HCT116 (cell line): ENCODE data around the gene TMEM132A. TPM values are rescaled to one million over a fixed set of nuclear protein-coding genes. Genes with fewer than 3 reads are reported as not detected.

Experiments
- ATAC-seq: fragments of 200-7000 bp; cut with Tn5 transposase; 2 replicates; pipeline ENCODE4 v1.9.1; 2020; ENCODE audit warnings: mild to moderate bottlenecking, moderate library complexity
- BruUV-seq: library from RNA; stranded (reverse); fragments of 400-500 nt; replicated peaks from 2 replicates; lab custom pipeline; 2021; lab: Mats Ljungman, UMichigan
- CTCF ChIA-PET: fragments of 300-600 bp; sonication (Branson Sonifier 250); formaldehyde crosslinking; loops from one replicate; lab custom pipeline; 2021; ENCODE audit warnings: antibody characterized with exemption; lab: Charles Lee
- POLR2A ChIA-PET: fragments of 300-600, 350-600 bp; sonication (Branson Sonifier 250); formaldehyde crosslinking; loops from one replicate; lab custom pipeline; 2021; ENCODE audit warnings: antibody characterized with exemption; lab: Charles Lee
- RAD21 ChIA-PET, 2 experiments: fragments of 300-600 bp; sonication (Branson Sonifier 250); formaldehyde crosslinking; loops; one replicate each; lab custom pipeline; 2023; ENCODE audit warnings: low total read pairs in 2 of 2; ENCODE audit not compliant: uncharacterized antibody in 2 of 2, unreplicated experiment in 2 of 2, low non-redundant PET in 1 of 2; lab: Charles Lee
- DNase-seq: peaks from one replicate; pipeline ENCODE4 v3.0.0-alpha.2; 2010; ENCODE audit warnings: low read depth, low spot score
- H2AFZ ChIP-seq: fragments of 200-600 bp; shearing (Covaris generic), sonication (generic); 2 replicates; pipeline ENCODE4 v1.6.1; 2017; ENCODE audit warnings: low read depth, mixed run types, mixed read lengths, antibody characterized with exemption, low read length; ENCODE audit not compliant: poor library complexity, severe bottlenecking
- H3K27ac ChIP-seq: 2 replicates; pipeline ENCODE4 v1.5.1; 2012; ENCODE audit warnings: low read depth, low read length
- H3K27me3 ChIP-seq: fragments of 200-600 bp; sonication (generic); 2 replicates; pipeline ENCODE4 v1.6.1; 2016; ENCODE audit warnings: mixed run types, low read length, mixed read lengths; ENCODE audit not compliant: insufficient read depth
- H3K36me3 ChIP-seq, 2 experiments: fragments of 200-500 bp in 1 of 2; fragments of 200-600 bp in 1 of 2; sonication (Bioruptor generic) in 1 of 2; sonication (generic) in 1 of 2; 2 replicates each; pipeline versions ENCODE4 v1.5.1 to v1.6.1; 2014 to 2016; ENCODE audit warnings: low read length in 2 of 2, inconsistent platforms in 1 of 2, mixed read lengths in 1 of 2, mixed run types in 1 of 2; ENCODE audit not compliant: insufficient read depth in 2 of 2, control insufficient read depth in 1 of 2
- H3K4me1 ChIP-seq, 2 experiments: fragments of 200-600 bp in 1 of 2; sonication (generic) in 1 of 2; 2 replicates each; pipeline versions ENCODE4 v1.5.1 to v1.6.1; 2012 to 2017; ENCODE audit warnings: low read length in 2 of 2, inconsistent platforms in 1 of 2, mild to moderate bottlenecking in 1 of 2, mixed read lengths in 1 of 2, mixed run types in 1 of 2, moderate library complexity in 1 of 2; ENCODE audit not compliant: insufficient read depth in 2 of 2, control insufficient read depth in 1 of 2
- H3K4me2 ChIP-seq: fragments of 200-600 bp; sonication (generic); 2 replicates; pipeline ENCODE4 v1.6.1; 2017; ENCODE audit warnings: mixed run types, low read length, mixed read lengths
- H3K4me3 ChIP-seq, 2 experiments: fragments of 200-600 bp in 1 of 2; sonication (generic) in 1 of 2; replicated peaks in 1 of 2; 2 replicates each; pipeline ENCODE4 v1.5.1; 2011 to 2016; ENCODE audit warnings: low read length in 2 of 2, control low read depth in 1 of 2, low read depth in 1 of 2, mild to moderate bottlenecking in 1 of 2, mixed read lengths in 1 of 2, mixed run types in 1 of 2
- H3K79me2 ChIP-seq: fragments of 200-600 bp; sonication (generic); 2 replicates; pipeline ENCODE4 v1.6.1; 2017; ENCODE audit warnings: mild to moderate bottlenecking, mixed run types, low read length, moderate library complexity, mixed read lengths; ENCODE audit not compliant: insufficient read depth
- H3K9ac ChIP-seq: fragments of 200-600 bp; sonication (generic); 2 replicates; pipeline ENCODE4 v1.6.1; 2016; ENCODE audit warnings: low read length, mixed read lengths
- H3K9me2 ChIP-seq: fragments of 200-600 bp; sonication (generic), shearing (Covaris generic); 2 replicates; pipeline ENCODE4 v1.6.1; 2017; ENCODE audit warnings: mixed run types, mild to moderate bottlenecking, moderate library complexity; ENCODE audit not compliant: insufficient read depth
- H3K9me3 ChIP-seq, 2 experiments: fragments of 200-500 bp in 1 of 2; fragments of 200-600 bp in 1 of 2; sonication (Bioruptor generic) in 1 of 2; sonication (generic) in 1 of 2; 2 replicates each; pipeline ENCODE4 v1.6.1; 2014 to 2017; ENCODE audit warnings: low read length in 2 of 2, mixed read lengths in 2 of 2, inconsistent platforms in 1 of 2, low read depth in 1 of 2, mild to moderate bottlenecking in 1 of 2, mixed run types in 1 of 2, moderate library complexity in 1 of 2; ENCODE audit not compliant: control insufficient read depth in 1 of 2, insufficient read depth in 1 of 2
- H4K20me1 ChIP-seq: fragments of 200-600 bp; sonication (generic), shearing (Covaris generic); 2 replicates; pipeline ENCODE4 v1.6.1; 2017; ENCODE audit warnings: mixed run types, mild to moderate bottlenecking, moderate library complexity; ENCODE audit not compliant: insufficient read depth
- CBX3 ChIP-seq: IDR thresholded peaks from 2 replicates; pipeline ENCODE4 v1.6.1; 2012; ENCODE audit warnings: low read depth
- EGR1 ChIP-seq: IDR thresholded peaks from 2 replicates; pipeline ENCODE4 v1.6.1; 2012; ENCODE audit warnings: low read depth
- ELF1 ChIP-seq: IDR thresholded peaks from 2 replicates; pipeline ENCODE4 v1.6.1; 2012; ENCODE audit warnings: low read depth, borderline replicate concordance
- FOSL1 ChIP-seq: IDR thresholded peaks from 2 replicates; pipeline ENCODE4 v1.6.1; 2012; ENCODE audit warnings: low read depth
- POLR2AphosphoS5 ChIP-seq: IDR thresholded peaks from 2 replicates; pipeline ENCODE4 v1.6.1; 2011; ENCODE audit warnings: mild to moderate bottlenecking, low read depth, low read length, moderate library complexity
- YY1 ChIP-seq: IDR thresholded peaks from 2 replicates; pipeline ENCODE4 v1.6.1; 2011; ENCODE audit warnings: low read length, low read depth, moderate library complexity, mild to moderate bottlenecking; ENCODE audit not compliant: insufficient replicate concordance; ENCODE audit errors: extremely low read depth
- intact Hi-C: fragments of 100-400 bp; cut with micrococcal nuclease; formaldehyde crosslinking; loops from 2 replicates; pipeline ENCODE4 v1.10.0; 2022
- total RNA-seq: library from RNA; stranded (reverse); gene quantifications from one replicate; pipeline ENCODE4 v1.2.1, GENCODE V29; 2021; ENCODE audit not compliant: unreplicated experiment
- TF ChIP-seq, protein P1 (sequence below): IDR thresholded peaks from 2 replicates; pipeline ENCODE4 v1.6.1; 2012; ENCODE audit warnings: low read depth

TMEM132A gene
- total RNA-seq, 1 experiment from 2014 or later, result 120 TPM

DNA sequence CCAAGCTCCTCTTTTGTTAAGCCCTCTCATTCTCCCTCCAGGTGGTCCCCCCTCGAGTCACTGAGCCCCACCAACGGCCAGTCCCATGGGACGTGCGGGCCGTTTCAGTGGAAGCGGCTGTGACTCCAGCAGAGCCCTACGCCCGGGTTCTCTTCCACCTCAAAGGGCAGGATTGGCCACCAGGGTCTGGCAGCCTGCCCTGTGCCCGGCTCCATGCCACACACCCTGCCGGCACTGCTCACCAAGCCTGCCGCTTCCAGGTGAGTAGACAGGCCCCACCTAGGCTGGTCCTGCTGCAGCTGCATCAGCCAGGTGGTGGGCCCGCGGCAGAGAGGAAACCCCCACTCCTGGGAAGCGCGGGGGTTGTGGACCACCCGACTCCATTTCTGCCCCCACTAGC, 3.3 kb downstream of the TMEM132A start:
- no peaks in the 10 kb centered on the region for H3K9me2 ChIP-seq
- no peak for TF ChIP-seq ELF1
- TF ChIP-seq, protein P1, sequence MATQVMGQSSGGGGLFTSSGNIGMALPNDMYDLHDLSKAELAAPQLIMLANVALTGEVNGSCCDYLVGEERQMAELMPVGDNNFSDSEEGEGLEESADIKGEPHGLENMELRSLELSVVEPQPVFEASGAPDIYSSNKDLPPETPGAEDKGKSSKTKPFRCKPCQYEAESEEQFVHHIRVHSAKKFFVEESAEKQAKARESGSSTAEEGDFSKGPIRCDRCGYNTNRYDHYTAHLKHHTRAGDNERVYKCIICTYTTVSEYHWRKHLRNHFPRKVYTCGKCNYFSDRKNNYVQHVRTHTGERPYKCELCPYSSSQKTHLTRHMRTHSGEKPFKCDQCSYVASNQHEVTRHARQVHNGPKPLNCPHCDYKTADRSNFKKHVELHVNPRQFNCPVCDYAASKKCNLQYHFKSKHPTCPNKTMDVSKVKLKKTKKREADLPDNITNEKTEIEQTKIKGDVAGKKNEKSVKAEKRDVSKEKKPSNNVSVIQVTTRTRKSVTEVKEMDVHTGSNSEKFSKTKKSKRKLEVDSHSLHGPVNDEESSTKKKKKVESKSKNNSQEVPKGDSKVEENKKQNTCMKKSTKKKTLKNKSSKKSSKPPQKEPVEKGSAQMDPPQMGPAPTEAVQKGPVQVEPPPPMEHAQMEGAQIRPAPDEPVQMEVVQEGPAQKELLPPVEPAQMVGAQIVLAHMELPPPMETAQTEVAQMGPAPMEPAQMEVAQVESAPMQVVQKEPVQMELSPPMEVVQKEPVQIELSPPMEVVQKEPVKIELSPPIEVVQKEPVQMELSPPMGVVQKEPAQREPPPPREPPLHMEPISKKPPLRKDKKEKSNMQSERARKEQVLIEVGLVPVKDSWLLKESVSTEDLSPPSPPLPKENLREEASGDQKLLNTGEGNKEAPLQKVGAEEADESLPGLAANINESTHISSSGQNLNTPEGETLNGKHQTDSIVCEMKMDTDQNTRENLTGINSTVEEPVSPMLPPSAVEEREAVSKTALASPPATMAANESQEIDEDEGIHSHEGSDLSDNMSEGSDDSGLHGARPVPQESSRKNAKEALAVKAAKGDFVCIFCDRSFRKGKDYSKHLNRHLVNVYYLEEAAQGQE, result no peak
- TF ChIP-seq POLR2AphosphoS5, result no peak
- TF ChIP-seq YY1, result no peak
- TF ChIP-seq FOSL1, result no peak
- no peak for TF ChIP-seq EGR1
- no peak for TF ChIP-seq CBX3
- intact Hi-C loops, result no loop called here
- no peaks in the 10 kb centered on the region; the same call in 1 of the 2 replicates for H3K79me2 ChIP-seq
- no peak overlapping the region for H3K4me3 ChIP-seq
- H3K4me1 ChIP-seq, result peaks cover 18 to 26% of the 10 kb centered on the region in 2 experiments
- H3K4me2 ChIP-seq, result no peak overlapping the region
- H3K9me3 ChIP-seq, result no peaks in the 10 kb centered on the region
- no peak overlapping the region for H3K9ac ChIP-seq
- ChIA-PET CTCF (no interaction called here), POLR2A (no interaction called here), RAD21 (no interaction called here)
- no peaks in the 10 kb centered on the region for H4K20me1 ChIP-seq
- no peak overlapping the region for H3K27ac ChIP-seq
- H3K36me3 ChIP-seq, result peaks cover 13 to 25% of the 10 kb centered on the region in 2 experiments; a peak in 3 of 4 replicates
- ATAC-seq (no peak), DNase-seq (no peak)
- BruUV-seq, result no TSS peak
- no peaks in the 10 kb centered on the region for H3K27me3 ChIP-seq
- H2AFZ ChIP-seq, result no peak overlapping the region
